GM18520 (cell line): Measurements from ENCODE around the gene ADCY5.

Experiments
- ATAC-seq: cut with Tn5 transposase; IDR thresholded peaks from one replicate; pipeline ENCODE4 v1.9.1; 2021; ENCODE audit not compliant: unreplicated experiment

The ADCY5 gene

DNA sequence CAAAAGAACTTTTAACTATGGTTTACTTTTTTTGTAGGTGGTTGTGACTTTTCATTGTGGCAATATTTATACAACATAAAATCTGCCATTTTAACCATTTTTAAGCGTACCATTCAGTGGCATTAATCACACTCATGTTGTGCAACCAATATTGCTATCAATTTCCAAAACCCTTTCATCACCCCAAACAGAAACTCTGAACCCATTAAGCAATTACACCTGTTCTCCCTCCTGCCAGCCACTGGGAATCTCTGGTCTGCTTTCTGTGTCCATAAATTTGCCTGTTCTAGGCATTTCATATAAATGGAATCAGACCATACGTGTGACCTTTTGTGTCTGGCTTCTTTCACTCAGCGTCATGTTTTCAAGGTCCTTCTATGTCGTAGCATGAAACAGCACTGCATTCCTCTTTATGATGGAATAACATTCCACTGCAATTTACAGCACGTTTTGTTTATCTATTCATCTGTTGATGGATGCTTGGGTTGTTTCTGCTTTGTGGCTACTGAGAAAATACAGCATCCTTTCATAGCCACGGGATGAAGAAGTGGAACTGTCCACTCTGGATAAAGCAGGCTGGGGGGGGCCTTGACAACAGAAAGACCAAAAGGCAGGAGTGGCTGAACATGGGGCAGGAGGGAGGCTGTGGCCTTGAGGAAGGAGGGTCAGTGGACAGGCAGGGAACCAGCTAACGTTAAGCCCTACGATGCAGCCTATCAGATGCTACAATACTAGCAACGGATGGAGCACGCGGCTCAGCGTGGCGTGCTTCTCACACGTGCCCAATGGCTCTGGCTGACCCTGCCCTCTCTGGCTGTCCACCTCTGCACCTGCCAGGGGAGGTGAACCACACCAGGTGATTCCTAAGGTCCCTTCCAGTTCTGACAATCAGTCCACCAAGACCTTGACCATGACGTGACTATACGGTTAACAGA lies 136.3 kb downstream of the ADCY5 start:
- ATAC-seq, result no peak

DNA sequence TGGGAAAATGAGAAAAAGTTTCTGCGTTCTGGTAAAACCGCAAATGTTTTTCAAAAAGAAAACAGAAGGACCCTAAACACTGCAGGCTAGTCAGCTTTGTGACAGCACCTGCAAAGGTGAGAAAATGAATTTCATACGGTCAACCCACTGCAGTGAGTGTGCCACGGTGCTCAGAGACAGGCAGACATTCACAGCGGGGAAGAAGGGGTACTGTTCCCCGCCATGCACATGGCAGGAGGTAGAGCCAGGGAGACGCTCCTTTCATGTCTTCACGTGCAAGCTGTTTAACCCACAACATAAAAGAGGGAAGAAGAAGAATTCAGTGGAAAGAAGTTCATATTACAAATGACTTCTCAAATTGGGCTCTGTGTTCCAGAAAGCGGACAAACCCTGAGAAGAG lies 137.7 kb downstream of the ADCY5 start:
- no peak for ATAC-seq

DNA sequence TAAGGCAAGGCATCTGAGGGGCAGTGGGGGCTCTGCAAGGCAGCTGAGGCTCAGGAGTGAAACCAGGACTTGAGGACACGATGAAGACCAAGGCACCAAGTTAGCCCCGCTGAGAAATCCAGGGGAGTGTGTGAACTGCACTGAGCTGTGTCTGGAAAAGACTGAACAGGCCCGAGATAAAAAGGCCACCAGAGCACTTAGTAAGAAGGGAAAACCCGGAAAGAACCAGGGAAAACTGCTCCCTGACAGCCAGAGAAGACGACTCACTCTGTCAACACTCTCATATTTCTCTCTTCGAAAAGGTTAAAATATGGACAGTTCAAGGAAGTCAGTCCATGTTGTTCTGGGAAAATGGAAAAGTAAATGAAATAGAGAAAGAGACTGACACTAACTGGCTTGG lies 138.1 kb downstream of the ADCY5 start:
- no peak for ATAC-seq

DNA sequence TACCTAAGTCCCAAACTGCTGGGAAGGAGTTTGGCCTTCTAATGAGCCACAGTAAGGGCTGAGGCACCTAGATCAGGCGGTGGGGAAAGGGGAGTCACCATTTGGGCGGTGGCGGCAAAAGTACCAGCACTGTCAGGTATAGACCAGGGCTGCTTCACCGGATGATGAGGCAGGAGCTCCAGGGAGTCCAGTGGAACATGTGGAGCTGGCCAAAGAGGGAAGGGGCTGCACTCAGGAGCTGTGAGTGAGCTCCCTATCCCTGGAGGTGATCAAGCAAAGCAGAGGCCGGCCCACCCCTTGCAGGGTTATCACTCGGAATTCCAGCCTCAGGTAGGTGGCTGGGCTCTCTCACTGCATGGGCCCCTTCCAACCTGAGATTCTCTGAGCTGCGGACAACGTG lies 138.7 kb downstream of the ADCY5 start:
- ATAC-seq, result no peak

DNA sequence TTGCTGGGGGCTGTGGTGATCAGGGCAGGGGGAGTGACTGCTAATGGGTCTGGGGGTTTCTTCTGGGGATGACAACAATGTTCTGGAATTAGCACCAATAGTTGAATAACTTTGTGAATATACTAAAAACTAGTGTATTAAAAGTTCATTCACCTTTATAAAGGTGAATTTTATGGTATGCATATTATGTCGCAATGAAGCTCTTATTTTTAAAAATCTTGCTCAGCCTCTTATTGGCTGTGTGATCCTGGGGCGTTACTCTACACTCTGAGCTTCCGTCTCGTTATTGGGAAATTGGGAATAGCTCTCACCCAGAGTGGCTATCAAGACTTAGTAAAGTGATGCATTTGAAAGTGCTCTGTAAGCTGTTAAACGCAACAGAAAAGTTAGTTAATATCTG lies 141.8 kb downstream of the ADCY5 start:
- ATAC-seq, result no peak

DNA sequence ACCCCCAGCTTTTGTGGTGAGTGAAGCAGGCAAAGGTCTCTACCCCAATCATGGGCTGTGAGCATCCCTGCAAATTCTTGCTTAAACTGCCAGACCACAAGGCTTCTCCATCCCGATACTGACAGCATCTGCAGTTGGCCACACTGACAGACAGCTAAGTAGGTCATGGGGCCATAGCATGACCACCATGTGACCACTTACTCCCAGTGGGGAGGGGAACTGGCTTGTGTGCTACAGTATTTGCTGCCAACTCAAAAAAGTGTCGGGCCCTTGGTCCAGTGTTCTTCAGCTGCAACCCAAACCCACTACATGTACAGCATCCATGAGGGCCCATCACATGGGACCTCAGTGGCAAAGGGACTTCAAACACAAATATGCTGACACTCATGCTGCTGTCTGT lies 143.7 kb downstream of the ADCY5 start:
- ATAC-seq, result no peak

DNA sequence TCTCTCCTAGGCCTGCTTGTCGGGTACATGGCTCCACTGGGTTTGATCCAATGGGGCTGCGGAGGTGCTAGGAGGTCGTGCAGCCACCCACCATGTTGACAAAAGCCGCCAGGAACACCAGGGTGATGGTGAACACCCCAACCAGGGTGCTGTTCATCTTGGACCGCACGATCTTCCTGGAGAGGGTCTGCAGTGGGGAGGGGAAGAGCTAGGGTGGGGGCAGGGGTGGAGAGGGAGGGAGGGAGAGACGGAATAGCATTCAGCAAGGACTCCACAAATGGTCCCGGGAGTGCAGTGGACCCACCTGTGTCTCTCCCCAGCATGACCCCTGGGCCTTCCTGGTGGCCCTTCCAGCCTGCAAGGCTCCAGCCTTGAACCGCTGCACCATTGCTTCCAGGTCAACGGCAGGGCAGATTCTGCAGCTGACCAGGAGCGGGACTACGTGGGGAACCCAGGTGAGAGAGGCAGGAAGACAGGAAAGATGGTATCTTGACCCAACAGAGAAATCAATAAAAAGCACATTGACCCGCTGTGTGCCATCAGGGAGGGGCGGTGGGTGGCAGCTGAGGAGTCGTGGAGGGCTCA lies 144.8 kb downstream of the ADCY5 start:
- ATAC-seq, result no peak

DNA sequence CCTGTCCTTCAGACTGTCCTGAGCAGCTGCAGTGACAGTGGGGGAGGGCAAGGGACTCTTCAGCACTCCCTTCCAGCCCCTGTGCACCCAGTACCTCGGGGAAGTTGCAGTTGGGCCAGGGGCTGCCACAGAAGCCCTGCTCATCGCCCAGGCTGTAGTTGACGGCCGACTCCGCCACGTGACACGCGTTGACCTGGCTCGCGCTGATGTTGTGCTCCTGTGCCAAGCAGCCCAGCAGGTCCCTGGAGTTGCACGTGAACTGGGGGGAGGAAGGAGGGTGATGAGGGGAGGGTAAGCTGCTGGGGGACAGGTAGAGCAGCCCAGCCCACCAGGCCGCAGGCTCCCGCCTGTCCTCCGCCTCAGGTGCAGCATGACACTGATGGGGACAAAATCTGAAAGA lies 145.9 kb downstream of the ADCY5 start:
- no peak for ATAC-seq

DNA sequence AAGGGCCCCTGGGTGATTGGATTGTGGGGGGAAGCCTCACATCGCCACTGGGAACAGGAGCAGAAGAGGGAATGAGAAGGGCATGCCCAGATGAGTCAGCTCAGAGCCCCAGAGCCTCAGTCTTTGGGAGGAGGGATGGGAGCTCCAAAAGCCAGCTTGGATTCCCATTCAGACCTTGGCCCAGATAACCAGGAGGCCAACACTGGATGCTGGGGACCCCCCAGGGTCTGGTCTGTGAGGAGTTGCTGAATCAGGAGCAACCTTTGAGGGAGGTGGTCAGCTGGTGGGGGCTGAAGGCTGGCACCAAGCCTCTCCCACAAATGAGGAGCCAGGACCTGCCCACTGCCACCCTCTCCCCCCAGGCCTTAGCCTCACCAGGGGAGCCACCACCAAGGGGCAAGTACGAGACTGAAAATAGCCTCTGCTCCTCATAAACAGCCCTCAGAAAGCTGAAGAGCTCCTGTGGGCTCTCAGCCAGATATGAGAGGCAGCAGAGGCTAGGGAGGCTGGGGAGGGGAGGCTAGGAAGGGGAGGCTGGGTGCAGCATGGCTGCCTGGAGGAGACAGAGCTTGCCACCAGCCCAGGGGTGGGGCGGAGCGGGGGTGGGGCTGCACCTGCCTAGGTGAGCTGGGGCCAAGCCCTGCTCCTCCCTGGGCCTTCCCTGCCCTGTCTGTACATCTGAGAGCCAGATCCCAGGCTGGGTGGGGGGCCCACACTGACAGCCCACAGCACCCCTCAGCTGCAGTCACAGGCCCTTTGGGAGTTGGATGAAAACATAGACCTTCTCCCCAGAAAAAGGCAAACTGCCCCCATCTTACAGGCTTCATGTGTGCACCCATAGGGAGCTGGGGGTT lies 147.3 kb downstream of the ADCY5 start:
- ATAC-seq, result no peak

DNA sequence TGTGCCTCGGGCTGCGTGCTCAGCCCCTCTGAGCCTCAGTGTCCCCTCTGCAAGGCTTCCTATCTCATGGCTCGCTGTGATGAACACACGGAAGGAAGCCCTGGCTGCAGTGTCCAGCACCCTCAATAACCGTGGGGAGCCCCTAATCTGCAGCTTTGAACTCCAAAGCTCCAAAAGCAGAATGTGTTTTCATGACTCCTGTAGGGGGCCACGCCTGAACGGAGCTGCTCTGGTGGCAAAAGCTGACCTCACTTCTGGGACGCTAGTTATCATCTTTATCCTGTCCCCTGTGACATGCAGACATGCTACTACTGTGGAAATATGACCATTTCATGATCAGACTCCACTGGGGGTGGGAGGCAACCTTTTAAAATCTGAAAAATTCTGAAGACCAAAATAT lies 148.3 kb downstream of the ADCY5 start:
- ATAC-seq, result no peak

DNA sequence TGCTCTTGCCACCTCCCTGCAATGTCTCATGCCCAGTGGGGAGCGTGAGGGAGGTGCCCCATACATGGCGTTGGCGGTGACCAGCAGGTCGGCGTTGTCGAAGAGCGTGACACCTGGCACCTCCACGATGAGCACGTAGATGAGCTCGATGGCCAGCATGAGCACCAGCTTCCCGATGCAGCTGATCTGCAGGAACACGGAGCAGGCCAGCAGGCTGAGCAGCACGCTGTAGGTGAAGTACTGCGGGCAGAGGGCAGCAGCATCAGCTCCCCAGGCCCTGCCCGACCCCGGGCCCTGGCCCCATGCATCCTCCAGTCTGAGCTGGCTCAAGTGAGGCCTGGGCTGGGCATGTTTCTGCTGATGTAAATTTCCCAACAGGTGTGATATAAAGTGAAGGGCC lies 148.8 kb downstream of the ADCY5 start:
- no peak for ATAC-seq

DNA sequence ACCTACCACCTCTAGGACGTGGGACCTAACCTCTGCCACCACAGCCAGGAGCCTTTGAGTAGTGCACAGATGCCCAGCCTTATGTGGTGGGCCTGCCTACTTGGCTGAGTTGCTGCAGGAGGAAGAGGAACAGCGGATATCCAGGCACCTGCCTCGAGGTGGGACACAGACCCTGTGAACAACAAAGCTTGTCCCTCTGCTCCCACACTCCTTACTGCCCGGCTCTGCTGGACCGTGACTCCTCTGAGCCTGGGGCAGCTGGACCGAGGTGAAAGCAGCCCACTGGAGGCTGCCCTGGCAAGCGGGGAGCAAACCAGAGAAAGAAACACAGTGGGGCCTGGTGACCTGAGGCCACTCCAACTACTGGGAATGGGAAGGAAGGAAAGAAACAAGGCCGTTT lies 149.3 kb downstream of the ADCY5 start:
- no peak for ATAC-seq

DNA sequence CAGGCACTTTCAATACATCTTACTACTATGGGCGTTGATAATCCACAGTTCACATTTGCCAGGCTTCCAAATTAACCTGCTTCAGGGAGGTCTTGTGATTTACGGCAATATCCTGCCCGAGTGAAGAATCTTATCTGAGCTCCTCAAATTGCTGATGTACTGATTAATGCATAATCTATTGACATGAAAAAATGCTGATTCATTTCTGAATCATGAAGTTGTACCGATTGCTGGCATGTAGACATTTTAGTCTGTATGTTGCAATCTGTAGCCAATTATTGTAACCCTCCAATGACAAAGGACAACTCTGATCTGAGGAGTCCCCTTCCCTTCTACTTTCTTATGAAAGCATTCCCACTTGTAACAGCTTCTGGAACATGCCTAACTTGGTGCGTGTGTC lies 150.0 kb downstream of the ADCY5 start:
- no peak for ATAC-seq

DNA sequence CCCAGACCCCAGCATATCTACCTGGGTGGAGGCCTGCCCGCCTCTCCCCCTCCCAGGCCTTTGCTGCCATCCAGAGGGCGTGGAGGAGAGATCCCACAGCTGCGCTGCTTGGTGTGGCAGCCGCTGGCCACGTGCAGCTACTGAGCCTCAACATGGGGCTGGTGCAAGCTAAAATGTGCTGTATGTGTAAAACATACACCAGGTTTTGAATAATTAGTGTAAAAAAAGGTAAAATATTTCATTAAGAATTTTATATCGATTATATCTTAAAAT lies 151.3 kb downstream of the ADCY5 start:
- ATAC-seq, result no peak

DNA sequence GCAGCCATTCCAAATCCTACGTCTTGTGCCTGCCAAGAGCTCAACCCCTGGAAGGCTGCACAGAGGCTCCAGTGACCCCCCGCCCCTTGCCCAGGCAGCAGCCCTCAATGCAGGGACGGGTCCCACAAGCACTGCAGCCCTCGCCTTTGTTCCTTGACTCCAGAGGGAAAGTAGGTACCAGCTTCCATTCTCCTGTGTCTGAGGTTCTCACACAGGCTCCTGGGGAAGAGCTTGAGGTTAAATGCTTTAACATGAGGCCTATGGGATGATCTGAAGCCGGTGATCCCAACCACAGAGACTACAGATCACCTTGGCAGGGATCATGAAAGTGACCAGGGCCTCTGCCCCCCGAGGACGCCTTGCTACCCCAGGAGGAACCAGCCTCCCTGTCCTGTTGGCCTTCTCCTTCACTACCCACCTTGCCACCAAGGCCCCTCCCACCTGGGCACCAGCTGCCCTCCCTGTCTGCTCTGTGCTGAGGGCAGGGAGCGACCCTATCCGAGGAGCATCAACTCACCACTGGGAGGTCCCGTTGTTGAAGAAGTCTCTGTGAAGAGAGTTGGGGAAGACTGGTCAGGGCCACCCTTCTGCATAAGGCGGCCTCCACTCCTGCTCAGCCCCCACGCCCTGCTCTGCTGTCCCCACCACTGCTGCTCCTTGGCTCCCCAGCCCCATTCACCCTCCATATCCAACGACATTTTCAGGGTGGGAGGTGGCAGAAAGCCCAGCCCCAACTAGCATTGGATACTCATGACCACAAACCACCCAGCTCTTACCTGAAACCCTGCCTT lies 151.9 kb downstream of the ADCY5 start:
- ATAC-seq, result no peak

DNA sequence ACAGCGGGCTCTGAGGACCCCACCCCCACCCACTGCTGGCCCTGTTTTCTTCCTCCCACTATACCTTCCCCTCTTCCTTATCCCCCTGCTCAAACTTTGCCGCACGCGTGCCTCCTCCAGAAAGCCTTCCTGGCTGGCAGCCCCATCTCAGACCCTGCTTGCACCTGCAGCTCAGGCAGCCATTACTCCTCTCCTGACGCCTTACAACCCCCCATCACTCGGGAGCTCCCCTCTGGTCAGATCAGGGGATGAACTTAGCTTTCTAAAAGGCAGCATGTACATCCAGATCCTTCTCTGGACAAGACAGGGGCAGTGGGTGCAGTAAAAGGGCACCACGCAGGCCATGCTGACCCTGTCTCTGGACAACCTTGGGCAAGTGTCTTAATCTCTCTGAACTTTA lies 152.6 kb downstream of the ADCY5 start:
- ATAC-seq, result no peak

DNA sequence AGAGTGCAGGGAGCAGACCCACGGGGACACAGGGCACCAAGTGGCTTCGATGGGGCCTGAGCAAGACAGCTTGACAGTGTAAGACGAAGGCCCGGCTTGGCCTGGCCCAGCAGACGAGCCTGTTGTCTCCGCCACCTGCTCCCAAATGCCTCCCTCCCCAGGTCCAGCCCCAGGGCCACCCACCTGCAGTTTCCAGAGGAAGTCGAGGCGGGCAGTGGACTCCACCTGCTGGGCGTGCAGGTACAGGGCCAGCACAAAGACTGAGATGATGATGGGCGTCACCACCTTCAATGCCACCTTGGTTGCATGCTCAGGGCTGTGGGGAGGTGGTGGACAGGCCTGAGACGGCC lies 153.0 kb downstream of the ADCY5 start:
- ATAC-seq, result no peak

DNA sequence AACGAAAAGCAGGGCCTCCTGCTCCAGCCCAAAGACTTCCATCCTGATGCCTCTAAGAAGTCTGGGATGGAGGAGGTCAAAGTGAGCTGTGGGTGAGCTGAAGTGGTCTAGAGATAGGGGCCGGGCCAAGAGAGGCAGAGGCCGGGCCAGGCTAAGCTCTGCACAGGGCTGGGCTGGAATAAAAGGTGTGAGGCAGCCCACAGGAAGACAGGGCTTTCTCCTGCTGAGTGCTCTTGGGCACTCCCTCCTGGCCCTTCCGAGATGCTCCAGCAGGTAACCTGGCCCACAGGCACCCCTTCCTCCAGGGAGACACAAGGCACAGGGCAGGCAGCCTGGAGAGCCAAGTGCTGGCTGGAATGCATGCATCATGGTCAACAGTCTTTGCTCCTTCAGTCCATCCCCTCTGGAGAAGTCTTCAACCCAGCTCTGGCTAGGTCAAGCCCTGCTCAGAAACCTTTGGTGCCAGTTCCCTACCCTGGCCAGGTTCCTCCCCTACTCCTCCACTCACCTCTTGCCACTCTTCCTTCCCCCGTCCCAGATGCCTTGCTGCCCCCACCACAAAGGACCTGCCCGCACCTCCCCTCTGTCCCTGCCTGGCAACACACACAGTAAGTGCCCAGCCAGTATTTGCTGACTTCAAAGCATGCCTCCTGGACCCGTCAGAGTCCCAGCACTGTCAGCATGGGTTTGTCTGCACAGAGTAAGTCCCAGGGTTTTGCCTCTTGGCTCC lies 153.6 kb downstream of the ADCY5 start:
- no peak for ATAC-seq

DNA sequence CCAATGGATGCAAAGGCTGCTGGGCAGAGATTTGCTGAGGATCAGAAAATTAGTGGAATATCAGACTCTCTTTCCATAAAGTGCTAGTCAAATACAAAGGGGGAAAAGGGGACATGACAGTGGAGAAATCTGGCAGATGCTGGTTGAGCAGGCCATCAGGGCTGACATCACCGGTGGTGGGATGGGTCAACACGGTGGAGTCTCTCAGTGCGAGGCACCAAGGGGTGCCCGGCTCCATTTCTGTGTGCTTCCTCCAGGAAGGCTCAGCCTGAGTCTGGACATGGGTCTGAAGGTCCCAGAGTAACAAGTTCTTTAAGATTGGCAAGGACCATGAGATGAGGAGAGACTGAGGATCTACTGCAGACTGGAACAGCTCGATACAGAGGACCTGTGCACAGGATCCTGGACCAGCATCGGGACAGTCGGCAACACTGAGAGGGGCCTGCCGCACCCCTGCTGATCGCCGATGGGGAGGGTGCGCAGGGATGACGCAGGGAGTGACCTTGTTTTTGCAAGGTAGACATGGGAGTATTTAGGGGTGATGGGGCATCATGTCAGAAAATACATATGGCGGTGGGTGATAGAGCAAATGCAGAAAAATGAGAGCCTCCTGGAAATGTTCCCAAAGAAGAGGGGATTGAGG lies 154.5 kb downstream of the ADCY5 start:
- no peak for ATAC-seq
